AG09319 (cell line): ENCODE results near the gene PTPN22.

Experiments used
- DNase-seq: peaks from one replicate; pipeline ENCODE4 v3.0.0-alpha.2; 2010; ENCODE audit warnings: low read depth; ENCODE audit errors: extremely low read depth
- CTCF ChIP-seq: IDR thresholded peaks from 2 replicates; pipeline ENCODE4 v1.5.1; 2011; ENCODE audit warnings: low read depth, mild to moderate bottlenecking, inconsistent platforms, low read length, moderate library complexity

PTPN22 gene

GRCh38 chr1:113849072-113849471 lies 22.4 kb downstream of the PTPN22 start:
- DNase-seq, result no peak
- no peak for TF ChIP-seq CTCF

GRCh38 chr1:113846391-113847035 lies 25.0 kb downstream of the PTPN22 start:
- no peak for DNase-seq
- no peak for TF ChIP-seq CTCF

GRCh38 chr1:113836534-113836933 lies 35.0 kb downstream of the PTPN22 start:
- no peak for TF ChIP-seq CTCF
- no peak for DNase-seq

- no peak for DNase-seq
- TF ChIP-seq CTCF, result peak; percentile 28
Observed at GRCh38 chr1:113835686-113836290, 35.7 kb downstream of the PTPN22 start.

GRCh38 chr1:113834716-113835115 lies 36.8 kb downstream of the PTPN22 start:
- no peak for DNase-seq

GRCh38 chr1:113830039-113830438 lies 41.5 kb downstream of the PTPN22 start:
- no peak for TF ChIP-seq CTCF

More at GRCh38 chr1:113834716-113835115, 36.8 kb downstream of the PTPN22 start:
- no peak for TF ChIP-seq CTCF

GRCh38 chr1:113821916-113822315 lies 49.6 kb downstream of the PTPN22 start:
- DNase-seq, result no peak
- no peak for TF ChIP-seq CTCF

More at GRCh38 chr1:113830039-113830438, 41.5 kb downstream of the PTPN22 start:
- DNase-seq, result no peak
